HG03135 (cell line): ENCODE data around the gene ABCF1.
A peak's percentile ranks its signal among the peaks of the same experiment; 100 is the strongest.

Source experiments
- ATAC-seq: cut with Tn5 transposase; IDR thresholded peaks from one replicate; pipeline ENCODE4 v1.9.1; 2021; ENCODE audit warnings: mild to moderate bottlenecking, moderate library complexity; ENCODE audit not compliant: unreplicated experiment

The ABCF1 gene

DNA sequence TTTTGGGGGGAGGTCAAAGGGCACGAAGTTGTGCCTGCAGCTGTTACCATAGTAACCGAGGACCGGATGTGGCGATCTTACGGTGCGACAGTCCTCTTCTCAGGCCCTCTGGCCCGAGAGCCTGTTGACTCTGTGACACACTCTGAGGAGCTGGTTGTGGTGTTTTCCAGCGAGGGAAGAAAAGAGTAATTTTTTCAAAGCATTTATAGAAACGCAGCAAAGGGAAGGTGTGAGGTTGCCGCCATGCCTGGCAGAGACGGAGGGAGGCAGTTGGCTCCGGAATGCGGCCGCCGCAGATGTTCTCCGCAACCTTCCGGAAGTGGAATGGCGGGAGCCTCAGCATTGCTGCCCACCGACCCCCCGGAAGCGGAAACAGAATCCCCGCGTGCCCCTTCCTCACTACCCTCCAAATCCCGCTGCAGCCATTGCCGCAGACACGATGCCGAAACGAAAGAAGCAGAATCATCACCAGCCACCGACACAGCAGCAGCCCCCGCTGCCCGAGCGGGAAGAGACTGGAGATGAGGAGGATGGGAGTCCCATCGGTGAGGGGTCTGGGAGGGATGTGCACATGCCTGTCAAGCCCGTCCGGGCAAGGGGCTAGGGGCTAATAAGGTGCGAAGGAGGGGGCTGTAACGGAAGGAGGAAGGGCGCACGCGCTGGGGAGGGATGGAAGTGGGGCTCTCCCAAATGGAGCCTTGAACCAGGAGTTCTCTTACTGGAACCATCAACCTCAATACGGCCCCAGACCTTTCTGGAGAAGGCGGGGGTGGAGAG, 14.1 kb upstream of the ABCF1 start, which contains the start of gene PRR3:
Gene PRR3, plus strand, starts transcription at position 390 of the 777 bp plus-strand sequence. Its CDS starts 50 bp downstream, at position 440.
- peak; percentile 58 for ATAC-seq

DNA sequence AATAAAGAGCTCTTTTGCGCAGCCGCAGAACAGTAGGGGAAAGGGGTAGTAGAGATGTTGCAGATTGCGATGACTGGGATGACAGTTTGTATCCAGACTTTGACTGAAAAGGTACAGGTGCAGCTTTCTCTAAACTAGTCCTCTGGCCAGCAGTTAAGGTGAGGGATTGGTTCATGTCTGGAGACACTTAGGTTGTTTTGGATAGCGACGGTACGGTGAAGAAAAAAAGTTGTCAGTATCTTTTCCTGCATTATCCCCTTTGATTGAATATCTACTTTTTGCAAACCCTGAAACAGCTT, 13.6 kb upstream of the ABCF1 start:
- no peak for ATAC-seq

DNA sequence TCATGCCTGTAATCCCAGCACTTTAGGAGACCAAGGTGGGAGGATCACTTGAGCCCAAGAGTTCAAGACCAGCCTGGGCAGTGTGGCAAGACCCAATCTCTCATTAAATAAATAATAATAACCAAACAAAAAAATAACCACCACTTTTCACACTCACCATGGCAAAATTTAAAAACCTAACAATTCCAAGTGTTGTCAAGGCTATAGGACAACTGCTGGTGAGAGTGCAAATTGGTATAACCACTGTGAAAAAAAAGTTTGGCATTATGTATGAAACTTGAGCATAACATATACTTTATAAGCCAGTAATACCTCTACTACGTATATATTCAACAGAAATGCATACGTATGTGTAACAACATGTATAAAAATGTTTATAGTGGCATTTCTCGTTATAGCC, 10.3 kb upstream of the ABCF1 start:
- ATAC-seq: no peak

DNA sequence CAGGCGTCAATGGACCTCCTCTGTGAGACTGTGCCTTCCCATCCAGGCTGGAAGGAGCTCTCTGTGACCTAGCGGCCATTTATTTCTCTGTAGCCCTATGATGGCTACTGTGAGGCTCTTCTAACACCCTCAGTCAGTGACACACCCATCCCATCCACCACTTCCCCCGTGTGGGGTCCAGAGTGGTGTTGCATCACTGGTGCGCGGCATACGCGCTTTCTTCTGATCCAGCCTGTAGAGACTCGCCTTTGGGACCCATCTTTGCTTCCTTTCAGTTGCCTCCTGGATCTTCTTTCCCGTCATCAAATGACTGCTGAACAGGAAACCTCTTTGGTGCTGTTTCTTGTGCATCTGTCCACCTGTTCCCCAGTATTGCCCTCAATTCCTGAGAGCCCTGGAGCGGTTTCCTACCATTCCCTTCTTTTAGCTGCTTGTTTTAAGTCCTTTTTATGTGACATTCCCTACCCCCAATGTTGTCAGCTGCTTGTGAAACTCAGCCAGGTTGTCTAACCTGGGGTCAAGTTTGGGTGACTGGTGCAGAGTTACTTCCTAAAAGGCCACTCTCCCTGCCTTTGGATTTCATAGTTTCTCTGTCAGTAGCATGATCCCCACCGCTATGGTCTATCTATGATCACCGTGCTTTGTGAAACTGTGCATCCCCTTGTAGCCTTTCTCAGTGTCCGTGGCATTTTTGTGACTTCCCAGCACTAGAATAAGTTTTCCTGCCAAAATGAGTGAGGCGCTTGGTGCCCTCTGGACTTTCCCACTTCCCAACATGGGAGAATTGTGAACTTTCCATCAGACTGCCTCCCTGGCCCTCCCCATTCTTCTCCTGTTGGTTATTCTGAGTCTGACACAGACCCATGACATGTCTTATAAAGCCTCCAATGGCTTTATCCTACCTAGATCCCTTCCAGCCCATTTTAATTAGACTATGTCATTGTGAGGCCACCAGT, 8.5 kb upstream of the ABCF1 start:
- ATAC-seq: no peak

DNA sequence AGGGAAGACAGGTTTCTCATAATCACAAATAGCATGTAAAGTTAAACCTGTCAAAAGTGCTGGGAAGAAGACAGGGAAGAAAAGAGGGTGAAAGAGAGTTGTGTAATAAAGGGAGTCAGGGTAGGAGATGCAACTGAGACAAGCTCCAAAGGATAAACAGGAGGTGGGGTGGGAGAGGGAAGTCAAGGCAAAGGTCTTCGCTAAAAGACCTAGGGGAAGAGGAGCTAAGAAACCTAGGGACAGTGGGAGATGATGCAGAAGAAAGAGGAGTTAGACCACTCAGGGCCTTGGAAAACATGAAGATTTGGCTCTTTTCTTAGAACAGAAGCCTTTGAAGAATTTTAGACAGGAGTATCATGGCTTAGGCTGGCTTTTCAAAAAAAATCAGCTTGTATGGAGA, 7.1 kb upstream of the ABCF1 start:
- no peak for ATAC-seq

DNA sequence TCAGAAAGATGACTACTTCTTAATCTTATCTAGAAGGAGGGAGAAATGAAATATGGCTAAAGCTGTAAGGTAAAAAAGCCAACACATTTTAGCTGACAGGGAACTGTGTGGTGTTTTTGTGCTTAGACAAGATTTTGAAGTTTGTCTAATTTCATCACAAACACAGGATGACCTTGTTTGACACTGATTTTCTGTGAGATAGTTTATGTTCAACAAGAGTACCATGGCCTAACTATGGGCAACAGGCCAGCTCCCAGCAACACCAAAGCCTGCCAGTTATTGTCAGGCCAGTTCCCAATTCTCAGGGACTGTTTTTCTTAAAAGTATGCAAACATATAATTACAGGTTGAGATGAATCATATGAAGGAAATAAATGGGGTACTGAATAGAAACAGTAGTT, 5.5 kb upstream of the ABCF1 start:
- no peak for ATAC-seq

DNA sequence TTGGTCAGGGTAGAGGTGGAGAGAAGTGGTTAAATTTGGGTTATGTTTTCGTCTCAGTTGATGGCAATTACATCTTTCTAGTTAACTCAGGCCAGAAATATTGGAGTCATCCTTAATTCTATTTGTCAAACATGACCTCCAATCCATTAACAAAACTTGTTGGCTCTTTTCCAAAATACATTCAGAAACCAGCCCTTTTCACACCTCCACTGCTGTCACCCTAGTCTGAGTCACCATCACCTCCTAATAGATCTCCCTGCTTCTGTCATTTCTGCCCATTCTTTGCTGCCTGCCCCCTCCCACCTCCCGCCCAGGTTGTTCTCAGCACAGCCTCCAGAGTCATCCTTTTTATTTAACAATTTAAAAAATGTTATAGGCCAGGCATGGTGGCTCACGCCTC, 3.0 kb upstream of the ABCF1 start:
- no peak for ATAC-seq

DNA sequence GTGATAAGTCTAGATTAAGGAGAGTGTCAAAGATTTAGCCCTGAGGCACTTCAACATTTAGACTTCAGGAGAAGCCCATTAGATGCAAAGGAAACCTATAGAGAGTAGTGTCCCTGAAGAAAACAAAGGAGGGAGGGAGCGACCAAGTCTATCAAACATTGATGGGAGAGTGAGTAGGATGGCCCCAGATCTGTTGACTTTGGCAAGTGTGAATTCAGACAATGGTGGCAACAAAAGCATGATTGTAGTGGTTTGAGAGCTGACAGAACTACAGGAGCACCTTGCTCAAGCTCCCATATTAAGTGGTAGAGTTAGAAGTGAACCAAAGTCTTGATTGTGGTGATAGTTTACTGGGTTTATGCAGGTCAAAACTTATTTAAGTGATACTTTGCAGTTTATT, 979 bp upstream of the ABCF1 start:
- no peak for ATAC-seq

DNA sequence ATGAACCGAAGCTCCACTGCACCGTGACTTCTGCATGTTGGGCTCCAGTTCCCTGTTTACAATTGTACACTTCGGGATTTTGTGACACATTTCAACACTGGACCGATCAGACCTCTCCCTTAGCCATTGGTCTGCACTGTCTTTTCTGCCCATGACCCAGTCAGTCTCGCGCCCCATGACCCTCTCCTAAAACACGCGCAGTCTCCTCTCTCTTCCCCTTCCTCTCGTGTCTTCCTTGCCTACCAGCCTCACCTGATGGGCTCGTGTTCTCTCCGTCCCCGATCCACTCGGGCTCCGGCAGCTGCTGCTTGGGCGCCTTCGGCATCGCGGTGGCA, 535 bp upstream of the ABCF1 start:
- peak; percentile 15 for ATAC-seq

DNA sequence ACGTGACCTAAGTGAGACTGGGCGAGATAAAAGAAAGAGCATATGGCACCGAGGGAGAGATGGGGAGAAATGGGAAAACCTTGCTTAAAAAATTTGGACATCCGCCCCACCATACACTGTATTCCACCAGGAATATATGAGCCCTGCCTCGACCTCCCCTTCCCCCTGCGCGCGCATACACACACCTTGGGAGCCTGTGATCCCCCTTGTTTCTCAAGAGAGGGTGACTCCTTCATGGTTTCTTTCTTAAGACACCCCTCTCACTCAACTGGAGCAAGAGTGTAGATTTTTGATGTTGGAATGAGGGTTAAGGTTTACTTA, 480 bp downstream of the ABCF1 start:
- ATAC-seq: peak; percentile 3

DNA sequence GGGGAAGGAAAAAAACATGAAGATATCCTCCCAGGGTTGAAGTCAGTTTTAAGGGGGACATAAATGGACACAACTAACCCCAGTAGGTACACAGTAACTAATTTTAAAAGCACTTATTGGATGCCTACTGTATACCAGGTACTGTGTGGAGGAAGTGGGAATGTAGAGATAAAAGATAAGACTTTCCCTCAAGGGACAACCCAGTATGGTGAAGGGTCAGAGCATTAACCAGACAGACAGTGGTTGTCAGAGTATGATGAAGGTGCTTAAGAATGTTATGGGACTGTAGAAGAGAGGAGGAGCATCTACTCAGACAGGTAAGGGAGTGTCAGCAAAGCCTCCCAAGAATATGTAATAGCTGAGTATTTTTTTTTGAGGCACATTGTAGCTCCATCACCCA, 906 bp downstream of the ABCF1 start:
- ATAC-seq: no peak

DNA sequence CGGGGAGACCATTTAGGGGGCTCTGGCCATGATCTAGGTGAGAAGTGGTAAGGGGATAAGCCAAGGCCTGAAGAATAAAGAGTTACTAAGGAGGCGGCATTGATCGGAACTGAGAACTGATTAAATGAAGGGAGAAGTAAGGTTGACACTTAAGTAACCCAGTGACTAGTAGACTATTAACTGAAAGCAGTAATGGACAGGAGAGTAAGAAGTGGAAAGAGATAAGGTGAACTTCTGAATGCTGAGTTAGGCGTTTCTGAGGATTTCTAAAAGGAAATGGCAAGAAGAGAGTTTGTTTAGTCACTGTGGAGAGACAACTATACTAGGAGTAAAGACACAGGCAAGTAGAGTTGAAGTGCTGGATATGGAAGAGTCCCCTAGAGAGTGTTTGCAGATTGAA, 1.9 kb downstream of the ABCF1 start:
- ATAC-seq: no peak

DNA sequence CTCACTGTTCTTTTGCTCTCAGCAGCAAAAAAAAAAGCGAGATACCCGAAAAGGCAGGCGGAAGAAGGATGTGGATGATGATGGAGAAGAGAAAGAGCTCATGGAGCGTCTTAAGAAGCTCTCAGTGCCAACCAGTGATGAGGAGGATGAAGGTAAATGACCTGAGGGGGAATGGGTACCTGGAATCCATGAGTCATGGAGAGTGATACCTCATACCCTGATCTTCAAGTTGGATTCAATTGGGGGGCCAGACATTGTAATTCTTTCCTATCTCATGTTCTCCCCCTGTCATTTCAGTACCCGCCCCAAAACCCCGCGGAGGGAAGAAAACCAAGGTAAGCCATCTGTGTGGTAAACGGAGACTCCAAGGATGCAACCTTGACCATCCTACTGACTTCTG, 6.8 kb downstream of the ABCF1 start:
- no peak for ATAC-seq

DNA sequence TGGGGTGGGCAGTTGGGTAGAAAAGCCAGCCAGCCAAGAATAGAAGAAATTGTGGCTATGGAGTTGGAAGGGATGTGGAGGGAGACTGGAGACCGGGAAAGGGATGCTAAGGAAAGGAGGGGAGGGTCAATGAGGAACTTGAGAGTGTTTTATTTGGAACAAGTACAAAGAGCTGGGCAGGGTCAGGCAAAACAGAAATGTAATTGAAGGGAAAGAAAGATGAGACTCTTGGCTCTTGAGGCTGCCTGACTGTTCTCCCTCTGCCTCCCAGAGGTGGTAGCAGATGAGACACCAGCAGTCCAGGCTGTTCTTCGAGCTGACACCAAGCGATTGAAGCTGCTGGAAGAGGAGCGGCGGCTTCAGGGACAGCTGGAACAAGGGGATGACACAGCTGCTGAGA, 12.7 kb downstream of the ABCF1 start:
- no peak for ATAC-seq

DNA sequence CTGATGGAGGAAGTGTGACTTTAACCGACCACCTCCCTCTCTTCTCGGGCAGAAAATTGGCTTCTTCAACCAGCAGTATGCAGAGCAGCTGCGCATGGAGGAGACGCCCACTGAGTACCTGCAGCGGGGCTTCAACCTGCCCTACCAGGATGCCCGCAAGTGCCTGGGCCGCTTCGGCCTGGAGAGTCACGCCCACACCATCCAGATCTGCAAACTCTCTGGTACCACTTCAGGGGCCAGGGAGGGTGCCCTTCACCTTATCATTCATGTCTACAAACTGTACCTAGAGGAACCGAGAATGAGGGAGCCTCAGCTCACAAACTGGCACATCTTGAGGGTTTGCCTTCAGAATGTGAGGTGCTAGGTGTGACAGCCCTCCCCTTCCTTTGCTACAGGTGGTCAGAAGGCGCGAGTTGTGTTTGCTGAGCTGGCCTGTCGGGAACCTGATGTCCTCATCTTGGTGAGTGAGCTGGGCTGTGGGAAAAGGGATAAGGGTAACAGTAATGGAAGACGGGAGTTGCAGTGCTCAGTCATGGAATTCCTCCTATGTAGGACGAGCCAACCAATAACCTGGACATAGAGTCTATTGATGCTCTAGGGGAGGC, 18.6 kb downstream of the ABCF1 start:
- no peak for ATAC-seq

DNA sequence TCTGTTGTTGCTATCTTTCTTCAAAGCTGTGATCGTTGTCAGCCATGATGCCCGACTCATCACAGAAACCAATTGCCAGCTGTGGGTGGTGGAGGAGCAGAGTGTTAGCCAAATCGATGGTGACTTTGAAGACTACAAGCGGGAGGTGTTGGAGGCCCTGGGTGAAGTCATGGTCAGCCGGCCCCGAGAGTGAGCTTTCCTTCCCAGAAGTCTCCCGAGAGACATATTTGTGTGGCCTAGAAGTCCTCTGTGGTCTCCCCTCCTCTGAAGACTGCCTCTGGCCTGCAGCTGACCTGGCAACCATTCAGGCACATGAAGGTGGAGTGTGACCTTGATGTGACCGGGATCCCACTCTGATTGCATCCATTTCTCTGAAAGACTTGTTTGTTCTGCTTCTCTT, 19.3 kb downstream of the ABCF1 start:
- no peak for ATAC-seq

DNA sequence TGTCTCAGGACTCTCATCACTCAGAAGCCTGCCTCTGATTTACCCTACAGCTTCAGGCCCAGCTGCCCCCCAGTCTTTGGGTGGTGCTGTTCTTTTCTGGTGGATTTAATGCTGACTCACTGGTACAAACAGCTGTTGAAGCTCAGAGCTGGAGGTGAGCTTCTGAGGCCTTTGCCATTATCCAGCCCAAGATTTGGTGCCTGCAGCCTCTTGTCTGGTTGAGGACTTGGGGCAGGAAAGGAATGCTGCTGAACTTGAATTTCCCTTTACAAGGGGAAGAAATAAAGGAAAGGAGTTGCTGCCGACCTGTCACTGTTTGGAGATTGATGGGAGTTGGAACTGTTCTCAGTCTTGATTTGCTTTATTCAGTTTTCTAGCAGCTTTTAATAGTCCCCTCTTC, 19.8 kb downstream of the ABCF1 start:
- ATAC-seq: no peak

DNA sequence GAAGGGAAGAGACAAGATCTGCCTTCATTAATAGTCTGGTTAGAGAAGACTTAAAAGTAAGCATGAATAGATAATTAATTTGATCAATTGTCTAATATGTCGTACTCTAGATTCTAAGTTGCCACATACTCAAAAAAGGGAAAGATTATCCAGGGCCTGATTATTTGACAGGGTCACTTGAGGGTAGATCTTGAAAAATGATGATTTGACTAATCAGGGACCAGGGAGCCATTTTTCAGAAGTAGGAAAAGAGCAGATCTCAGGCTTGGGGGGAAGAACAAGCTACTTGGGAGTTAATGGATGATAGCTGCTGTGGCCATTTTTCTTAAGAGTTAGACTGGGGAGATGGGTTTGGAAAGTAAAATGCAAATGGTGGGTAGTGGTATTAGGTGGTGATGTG, 21.0 kb downstream of the ABCF1 start:
- no peak for ATAC-seq

DNA sequence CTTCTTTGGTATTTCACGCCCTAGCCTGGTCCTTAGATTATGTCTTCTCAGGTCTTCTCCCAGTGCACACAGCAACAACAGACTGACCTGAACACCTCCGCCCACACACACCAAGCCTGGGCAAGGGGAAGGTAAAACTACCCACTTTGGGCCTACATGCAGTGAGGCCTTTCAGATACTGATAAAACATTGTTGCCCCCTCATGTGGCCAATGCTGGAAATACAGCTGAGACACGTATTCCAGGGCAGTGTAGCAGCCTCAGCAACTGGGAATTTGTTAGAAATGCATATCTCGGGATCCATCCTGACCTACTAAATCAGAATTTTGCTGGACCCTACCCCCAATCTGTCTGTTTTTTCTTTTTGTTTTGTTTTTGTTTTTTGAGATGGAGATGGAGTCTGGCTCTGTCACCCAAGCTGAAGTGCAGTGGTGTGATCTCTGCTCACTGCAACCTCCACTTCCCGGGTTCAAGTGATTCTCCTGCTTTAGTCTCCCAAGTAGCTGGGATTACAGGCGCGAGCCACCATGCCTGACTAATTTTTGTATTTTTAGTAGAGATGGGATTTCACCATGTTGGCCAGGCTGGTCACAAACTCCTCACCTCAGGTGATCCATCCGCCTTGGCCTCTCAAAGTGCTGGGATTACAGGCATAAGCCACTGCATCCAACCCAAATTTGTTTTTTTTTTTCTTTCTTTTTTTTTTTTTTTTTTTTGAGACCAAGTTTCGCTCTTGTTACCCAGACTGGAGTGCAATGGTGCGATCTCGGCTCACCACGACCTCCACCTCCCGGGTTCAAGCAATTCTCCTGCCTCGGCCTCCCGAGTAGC, 26.3 kb downstream of the ABCF1 start:
- peak; percentile 61 for ATAC-seq

DNA sequence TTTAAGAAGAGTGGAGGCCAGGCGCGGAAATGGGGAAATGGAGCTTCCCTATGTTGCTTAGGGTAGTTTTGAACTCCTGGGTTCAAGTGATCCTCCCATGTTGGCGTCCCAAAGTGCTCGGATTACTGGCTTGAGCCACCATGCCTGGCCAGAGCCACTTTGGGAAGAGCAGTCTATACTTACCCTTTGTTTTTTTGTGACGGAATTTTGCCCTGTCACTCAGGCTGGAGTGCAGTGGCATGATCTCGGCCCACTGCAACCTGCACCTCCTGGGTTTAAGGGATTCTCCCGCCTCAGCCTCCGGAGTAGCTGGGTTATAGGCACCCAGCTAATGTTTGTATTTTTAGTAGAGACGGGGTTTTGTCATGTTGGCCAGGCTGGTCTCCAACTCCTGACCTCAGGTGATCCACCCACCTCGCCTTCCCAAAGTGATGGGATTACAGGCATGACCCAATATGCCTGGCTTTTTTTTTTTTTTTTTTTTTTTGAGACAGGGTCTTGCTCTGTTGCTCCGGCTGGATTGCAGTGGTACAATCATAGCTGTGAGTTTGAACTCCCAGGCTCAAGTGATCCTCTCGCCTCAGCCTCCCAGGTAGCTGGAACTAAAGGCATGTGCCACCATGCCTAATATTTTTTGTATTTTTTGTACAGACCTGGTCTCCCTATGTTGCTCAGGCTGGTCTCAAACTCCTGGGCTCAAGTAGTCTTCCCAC, 27.8 kb downstream of the ABCF1 start:
- no peak for ATAC-seq
